ENCODE measurements around the gene LEMD1.
"Not testable (repeated sequence)": the region's sequence is repeated elsewhere in the genome, so short reads cannot be mapped to it uniquely, and the experiment has no call there.

DNA sequence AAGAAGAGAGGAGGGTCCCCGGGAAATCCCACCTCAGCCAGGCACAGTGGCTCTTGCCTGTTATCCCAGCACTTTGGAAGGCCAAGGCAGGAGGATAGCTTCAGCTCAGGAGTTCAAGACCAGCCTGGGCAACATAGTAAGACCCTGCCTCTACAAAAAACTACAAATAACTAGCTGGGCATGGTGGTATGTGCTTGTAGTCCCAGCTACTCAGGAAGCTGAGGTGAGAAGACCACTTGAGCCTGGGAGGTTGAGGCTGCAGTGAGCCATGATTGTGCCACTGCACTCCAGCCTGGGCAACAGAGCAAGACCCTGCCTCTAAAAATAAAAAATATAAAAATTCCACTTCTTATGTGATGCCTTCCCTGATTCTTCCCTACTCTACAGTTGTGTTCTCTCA lies 10.8 kb upstream of the LEMD1 start:
- TF ChIP-seq EZH2 (IDR thresholded peaks at IDR 0.05; ENCODE audit: insufficient read depth, poor library complexity, severe bottlenecking); EZH2phosphoT487 (IDR thresholded peaks at IDR 0.05; ENCODE audit: insufficient read depth, low read depth): not testable (repeated sequence)
